Brain microvascular endothelial cell (primary cell): ENCODE results near the gene MAMLD1.

Experiments used
- DNase-seq: peaks from one replicate; pipeline ENCODE4 v3.0.0-alpha.2; 2020
- H3K27ac ChIP-seq: fragments of 250-450 bp; sonication (Bioruptor Pico); 2 replicates; pipeline ENCODE4 v1.5.1; 2020; ENCODE audit warnings: mild to moderate bottlenecking, moderate library complexity
- H3K27me3 ChIP-seq: fragments of 250-450 bp; sonication (Bioruptor Pico); replicated peaks from 2 replicates; pipeline ENCODE4 v1.5.1; 2020; ENCODE audit warnings: mild to moderate bottlenecking
- H3K36me3 ChIP-seq: fragments of 250-450 bp; sonication (Bioruptor Pico); replicated peaks from 2 replicates; pipeline ENCODE4 v1.5.1; 2020; ENCODE audit warnings: mild to moderate bottlenecking
- H3K4me3 ChIP-seq: 2 replicates; pipeline ENCODE4 v1.5.1; 2011; ENCODE audit warnings: low read depth, mild to moderate bottlenecking, control low read depth, low read length, moderate library complexity
- CTCF ChIP-seq: IDR thresholded peaks from 2 replicates; pipeline ENCODE4 v1.5.1; 2011; ENCODE audit warnings: low read depth, mild to moderate bottlenecking, moderate library complexity, low read length, control low read depth, inconsistent platforms; ENCODE audit errors: missing control alignments
- in situ Hi-C: cut with HindIII; loops from 2 replicates; pipeline ENCODE4 v1.10.0; 2017; ENCODE audit warnings: low sequenced_read_pairs, low pct_ligation_motif_present

Gene MAMLD1

GRCh38 chrX:150332023-150332422 lies 31.1 kb upstream of the MAMLD1 start:
- in situ Hi-C loops = no loop called here
- no peaks in the 10 kb centered on the region for H3K27me3 ChIP-seq
- TF ChIP-seq CTCF = no peak

GRCh38 chrX:150334100-150334499 lies 29.0 kb upstream of the MAMLD1 start:
- H3K27me3 ChIP-seq = no peaks in the 10 kb centered on the region
- in situ Hi-C loops = no loop called here
- no peak overlapping the region for H3K27ac ChIP-seq
- no peaks in the 10 kb centered on the region for H3K36me3 ChIP-seq
- no peak overlapping the region for H3K4me3 ChIP-seq
- DNase-seq = no peak
- TF ChIP-seq CTCF = no peak

More at GRCh38 chrX:150332023-150332422, 31.1 kb upstream of the MAMLD1 start:
- no peaks in the 10 kb centered on the region for H3K36me3 ChIP-seq
- no peak overlapping the region for H3K27ac ChIP-seq
- H3K4me3 ChIP-seq = no peak overlapping the region
- DNase-seq = no peak

GRCh38 chrX:150334981-150335380 lies 28.1 kb upstream of the MAMLD1 start:
- DNase-seq = no peak
- no peak for TF ChIP-seq CTCF
- H3K4me3 ChIP-seq = no peak overlapping the region
- no peaks in the 10 kb centered on the region for H3K27me3 ChIP-seq
- no peaks in the 10 kb centered on the region for H3K36me3 ChIP-seq
- no peak overlapping the region for H3K27ac ChIP-seq
- in situ Hi-C loops = no loop called here

GRCh38 chrX:150337026-150337425 lies 26.1 kb upstream of the MAMLD1 start:
- no peak for DNase-seq
- Histone ChIP-seq H3K4me3 (no peak overlapping the region), H3K27ac (no peak overlapping the region), H3K36me3 (no peaks in the 10 kb centered on the region), H3K27me3 (no peaks in the 10 kb centered on the region)
- in situ Hi-C loops = no loop called here
- TF ChIP-seq CTCF = no peak

GRCh38 chrX:150337536-150337935 lies 25.6 kb upstream of the MAMLD1 start:
- no peak for TF ChIP-seq CTCF
- Histone ChIP-seq H3K4me3 (no peak overlapping the region), H3K27me3 (no peaks in the 10 kb centered on the region), H3K36me3 (no peaks in the 10 kb centered on the region), H3K27ac (no peak overlapping the region)
- no peak for DNase-seq
- in situ Hi-C loops = no loop called here

GRCh38 chrX:150338615-150339014 lies 24.5 kb upstream of the MAMLD1 start:
- DNase-seq = no peak
- Histone ChIP-seq H3K27me3 (no peaks in the 10 kb centered on the region), H3K4me3 (no peak overlapping the region), H3K27ac (no peak overlapping the region), H3K36me3 (no peaks in the 10 kb centered on the region)
- no peak for TF ChIP-seq CTCF
- in situ Hi-C loops = no loop called here
